ENCODE measurements around the gene PDE1A. TPM values are rescaled to one million over a fixed set of nuclear protein-coding genes. Genes with fewer than 3 reads are reported as not detected.

Gene PDE1A
- total and polyA plus RNA-seq, 2 of the 4 experiments (the other 2 are of a cell fraction): 0.24 to 0.90 TPM

GRCh38 chr2:182351427-182351826, 75.4 kb downstream of the PDE1A start:
- Histone ChIP-seq H3K56ac (ENCODE audit: extremely low read depth, insufficient read depth, low read length) (no peak overlapping the region), H2BK15ac (ENCODE audit: low read depth, low read length) (no peak overlapping the region), H3K27ac (ENCODE audit: insufficient read depth, low read length) (no peak overlapping the region), H4K20me1 (ENCODE audit: insufficient read depth, low read length) (no peaks in the 10 kb centered on the region), H3K4me1 (ENCODE audit: control insufficient read depth, insufficient read depth, low read length) (no peaks in the 10 kb centered on the region), H3K9me3 (ENCODE audit: control insufficient read depth, insufficient read depth, low read length) (no peaks in the 10 kb centered on the region), H3K18ac (ENCODE audit: low read depth, low read length) (no peak overlapping the region), H3K23ac (ENCODE audit: low read depth, low read length) (no peak overlapping the region), H2AK9ac (replicated peaks; ENCODE audit: low read depth, low read length, poor library complexity) (no peak overlapping the region), H2AFZ (replicated peaks; ENCODE audit: low read length, poor library complexity) (no peak overlapping the region), H2AK5ac (ENCODE audit: low read depth, low read length) (no peak overlapping the region), H4K8ac (ENCODE audit: low read depth in 2 of 2, low read length in 2 of 2) (no peak overlapping the region), H2BK20ac (ENCODE audit: low read depth, low read length) (no peak overlapping the region), H3K9ac (ENCODE audit: low read depth, low read length) (no peak overlapping the region), H3K4me3 (ENCODE audit: insufficient read depth, low read depth, low read length) (no peak overlapping the region), H3K4me2 (ENCODE audit: low read depth, low read length) (no peak overlapping the region), H2BK5ac (ENCODE audit: low read depth, low read length, poor library complexity, severe bottlenecking) (no peak overlapping the region), H4K91ac (ENCODE audit: insufficient read depth, low read depth, low read length) (no peak overlapping the region), H3K79me1 (ENCODE audit: low read depth in 1 of 2, low read length in 2 of 2) (no peaks in the 10 kb centered on the region), H4K5ac (ENCODE audit: low read depth, low read length) (no peak overlapping the region), H3K9me1 (ENCODE audit: insufficient read depth, low read length) (no peaks in the 10 kb centered on the region; the same call in 1 of the 2 replicates), H3K27me3 (ENCODE audit: control insufficient read depth, insufficient read depth, low read length) (no peaks in the 10 kb centered on the region), H3K4ac (ENCODE audit: low read depth, low read length) (no peak overlapping the region), H2BK120ac (ENCODE audit: low read depth, low read length) (no peak overlapping the region), H3K36me3 (ENCODE audit: control insufficient read depth, insufficient read depth, low read length) (no peaks in the 10 kb centered on the region), H3K14ac (replicated peaks; ENCODE audit: low read depth, low read length) (no peak overlapping the region)
- BruUV-seq (replicated peaks): no TSS peak
- POLR2A ChIA-PET (ENCODE audit: unreplicated experiment): no interaction called here
- TF ChIP-seq, protein P1, sequence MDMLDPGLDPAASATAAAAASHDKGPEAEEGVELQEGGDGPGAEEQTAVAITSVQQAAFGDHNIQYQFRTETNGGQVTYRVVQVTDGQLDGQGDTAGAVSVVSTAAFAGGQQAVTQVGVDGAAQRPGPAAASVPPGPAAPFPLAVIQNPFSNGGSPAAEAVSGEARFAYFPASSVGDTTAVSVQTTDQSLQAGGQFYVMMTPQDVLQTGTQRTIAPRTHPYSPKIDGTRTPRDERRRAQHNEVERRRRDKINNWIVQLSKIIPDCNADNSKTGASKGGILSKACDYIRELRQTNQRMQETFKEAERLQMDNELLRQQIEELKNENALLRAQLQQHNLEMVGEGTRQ (IDR thresholded peaks at IDR 0.05; ENCODE audit: low read depth, low read length): no peak
- no peak for TF ChIP-seq CEBPB (IDR thresholded peaks at IDR 0.05; ENCODE audit: low read depth, low read length)
- TF ChIP-seq, protein P2, sequence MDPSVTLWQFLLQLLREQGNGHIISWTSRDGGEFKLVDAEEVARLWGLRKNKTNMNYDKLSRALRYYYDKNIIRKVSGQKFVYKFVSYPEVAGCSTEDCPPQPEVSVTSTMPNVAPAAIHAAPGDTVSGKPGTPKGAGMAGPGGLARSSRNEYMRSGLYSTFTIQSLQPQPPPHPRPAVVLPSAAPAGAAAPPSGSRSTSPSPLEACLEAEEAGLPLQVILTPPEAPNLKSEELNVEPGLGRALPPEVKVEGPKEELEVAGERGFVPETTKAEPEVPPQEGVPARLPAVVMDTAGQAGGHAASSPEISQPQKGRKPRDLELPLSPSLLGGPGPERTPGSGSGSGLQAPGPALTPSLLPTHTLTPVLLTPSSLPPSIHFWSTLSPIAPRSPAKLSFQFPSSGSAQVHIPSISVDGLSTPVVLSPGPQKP (IDR thresholded peaks at IDR 0.05; ENCODE audit: borderline replicate concordance, low read depth, low read length): no peak
- TF ChIP-seq RCOR1 (IDR thresholded peaks at IDR 0.05; ENCODE audit: insufficient replicate concordance, low read length): no peak
- no peak for TF ChIP-seq RAD21 (IDR thresholded peaks at IDR 0.05; ENCODE audit: low read length)
- TF ChIP-seq MAFK (IDR thresholded peaks at IDR 0.05; ENCODE audit: low read depth, low read length): no peak
- no peak for TF ChIP-seq CTCF (conservative IDR thresholded peaks at IDR 0.05; ENCODE audit: low read depth, low read length)
- TF ChIP-seq FOS (IDR thresholded peaks at IDR 0.05; ENCODE audit: low read depth, low read length): no peak
- no peak for TF ChIP-seq MXI1 (IDR thresholded peaks at IDR 0.05; ENCODE audit: borderline replicate concordance, low read depth, low read length)
- no peak for TF ChIP-seq NFE2L2 (IDR thresholded peaks at IDR 0.05; ENCODE audit: low read depth, low read length)
- TF ChIP-seq POLR2A (IDR thresholded peaks at IDR 0.05; ENCODE audit: low read depth, low read length): no peak
- TF ChIP-seq RFX5 (IDR thresholded peaks at IDR 0.05; ENCODE audit: low read depth, low read length): no peak
- TF ChIP-seq CHD1 (IDR thresholded peaks at IDR 0.05; ENCODE audit: low read depth, low read length): no peak
- no peak for TF ChIP-seq SMC3 (IDR thresholded peaks at IDR 0.05; ENCODE audit: low read depth, low read length)
- TF ChIP-seq BHLHE40 (IDR thresholded peaks at IDR 0.05; ENCODE audit: low read depth, low read length): no peak
- TF ChIP-seq MAZ (IDR thresholded peaks at IDR 0.05; ENCODE audit: borderline replicate concordance, low read depth, low read length): no peak
- 100% methylated on average over 2 of the region's 4 CpGs; no CpG with 5 or more reads in 1 of the 2 experiments for WGBS, 2 experiments (ENCODE audit: extremely low coverage in 2 of 2, insufficient read length in 1 of 2)
- in situ Hi-C loops (cut with MboI; ENCODE audit: low sequenced_read_pairs) (no loop called here), dilution Hi-C loops (cut with HindIII; ENCODE audit: low sequenced_read_pairs, unreplicated experiment) (no loop called here), intact Hi-C loops (cut with micrococcal nuclease) (no loop called here)
- CTCF ChIA-PET: no interaction called here
- ATAC-seq (ENCODE audit: low read depth) (no peak), DNase-seq (no peak)
